ENCODE data around the gene SMPD2.
"Not testable (repeated sequence)": the region's sequence is repeated elsewhere in the genome, so short reads cannot be mapped to it uniquely, and the experiment has no call there.

The SMPD2 gene

DNA sequence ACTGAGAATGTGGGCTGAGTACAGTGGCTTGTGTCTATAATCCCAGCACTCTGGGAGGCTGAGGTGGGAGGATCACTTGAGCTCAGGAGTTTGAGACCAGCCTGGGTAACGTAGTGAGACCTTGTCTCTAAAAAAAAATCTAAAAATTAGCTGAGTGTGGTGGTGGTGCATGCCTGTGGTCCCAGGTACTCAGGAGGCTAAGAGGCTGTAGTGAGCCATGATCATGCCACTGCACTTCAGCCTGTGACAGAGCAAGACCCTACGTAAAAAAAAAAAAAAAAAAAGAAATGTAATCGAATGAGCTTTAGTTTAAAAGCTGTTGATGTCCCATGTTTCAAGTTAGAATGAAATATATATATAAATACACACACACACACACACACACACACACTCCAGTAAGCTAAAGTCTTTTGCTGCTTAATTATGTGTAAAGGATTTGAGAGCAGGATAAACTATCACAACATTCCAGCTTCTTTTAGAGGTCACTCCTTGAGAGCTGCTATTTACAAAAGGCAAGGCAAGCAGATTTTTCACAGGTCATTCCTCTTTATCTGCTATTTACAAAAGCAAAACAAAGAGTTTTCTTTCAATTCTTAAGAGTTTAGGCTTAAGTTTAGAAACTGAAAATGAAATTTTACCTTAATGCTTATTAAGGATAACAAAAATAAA, 19.8 kb downstream of the SMPD2 start:
- no peak for DNase-seq (ENCODE audit: low read depth in 2 of 2)

DNA sequence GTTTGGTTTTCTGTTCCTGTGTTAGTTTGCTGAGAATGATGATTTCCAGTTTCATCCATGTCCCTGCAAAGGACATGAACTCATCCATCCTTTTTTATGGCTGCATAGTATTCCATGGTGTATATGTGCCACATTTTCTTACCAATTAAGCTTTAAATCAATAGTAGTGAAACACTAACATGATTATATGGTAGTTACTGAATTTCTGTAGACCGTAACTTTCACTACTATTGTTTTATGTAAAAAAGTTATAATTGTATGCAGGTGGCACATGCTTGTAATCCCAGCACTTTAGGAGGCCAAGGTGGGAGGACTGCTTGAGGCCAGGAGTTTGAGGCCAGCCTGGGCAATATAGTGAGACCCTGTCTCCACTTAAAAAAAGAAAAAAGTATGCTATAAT, 20.7 kb downstream of the SMPD2 start:
- DNase-seq (ENCODE audit: low read depth in 2 of 2): not testable (repeated sequence)

DNA sequence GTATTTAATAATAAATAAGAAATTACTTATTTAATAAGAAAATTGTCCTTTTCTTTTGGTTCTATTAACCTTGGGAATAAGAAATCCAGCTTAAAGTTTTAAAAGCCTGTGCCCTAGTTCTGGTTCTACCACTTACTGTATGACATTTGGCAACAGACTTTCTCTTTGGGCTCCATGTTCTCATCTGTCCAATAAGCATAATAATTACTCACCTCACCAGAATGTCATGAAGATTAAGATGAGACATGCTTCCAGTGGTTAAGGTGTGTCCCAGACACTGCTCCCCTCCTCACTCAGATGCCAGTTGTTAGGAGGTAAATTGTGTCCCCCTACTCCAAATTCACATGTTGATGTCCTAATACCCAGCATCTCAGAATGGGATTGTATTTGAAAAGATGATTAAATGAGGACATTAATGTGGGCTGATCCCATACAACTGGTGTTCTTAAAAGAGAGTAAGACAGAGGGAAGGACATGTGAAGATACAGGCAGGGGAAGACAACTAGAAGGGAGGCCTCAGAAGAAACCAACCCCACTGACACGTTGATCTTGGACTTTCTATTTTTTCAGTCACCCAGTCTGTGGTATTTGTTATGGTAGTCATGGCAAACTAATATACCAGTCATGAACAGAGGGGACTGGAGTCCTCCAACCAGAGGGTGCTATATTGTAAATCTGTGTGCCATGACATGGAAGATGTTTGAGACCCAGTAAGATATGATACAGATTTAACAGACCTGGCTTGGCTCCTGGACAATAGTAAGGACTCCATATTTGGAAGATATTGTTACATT, 21.4 kb downstream of the SMPD2 start:
- DNase-seq (ENCODE audit: low read depth in 2 of 2): no peak

DNA sequence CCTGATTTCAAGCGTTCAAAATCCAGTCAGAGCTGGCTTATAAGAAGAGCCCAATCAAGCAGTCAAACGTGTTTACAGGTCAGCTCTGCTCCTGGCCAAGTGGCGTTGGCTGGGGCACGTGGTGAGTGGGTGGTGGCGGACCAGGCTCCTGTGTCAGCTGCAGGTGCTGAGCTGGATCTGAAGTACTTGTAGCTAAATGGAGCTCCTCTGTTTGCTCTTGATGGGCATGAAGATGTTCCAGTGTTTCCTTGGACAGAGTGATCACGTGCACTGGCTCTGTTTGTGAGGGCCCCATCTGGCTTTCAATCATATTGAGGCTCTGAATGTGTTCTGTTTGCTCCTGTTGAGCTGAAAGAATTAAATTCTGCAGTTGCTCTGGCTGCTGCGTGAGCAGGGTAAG, 25.2 kb downstream of the SMPD2 start:
- DNase-seq (ENCODE audit: low read depth in 2 of 2): no peak

DNA sequence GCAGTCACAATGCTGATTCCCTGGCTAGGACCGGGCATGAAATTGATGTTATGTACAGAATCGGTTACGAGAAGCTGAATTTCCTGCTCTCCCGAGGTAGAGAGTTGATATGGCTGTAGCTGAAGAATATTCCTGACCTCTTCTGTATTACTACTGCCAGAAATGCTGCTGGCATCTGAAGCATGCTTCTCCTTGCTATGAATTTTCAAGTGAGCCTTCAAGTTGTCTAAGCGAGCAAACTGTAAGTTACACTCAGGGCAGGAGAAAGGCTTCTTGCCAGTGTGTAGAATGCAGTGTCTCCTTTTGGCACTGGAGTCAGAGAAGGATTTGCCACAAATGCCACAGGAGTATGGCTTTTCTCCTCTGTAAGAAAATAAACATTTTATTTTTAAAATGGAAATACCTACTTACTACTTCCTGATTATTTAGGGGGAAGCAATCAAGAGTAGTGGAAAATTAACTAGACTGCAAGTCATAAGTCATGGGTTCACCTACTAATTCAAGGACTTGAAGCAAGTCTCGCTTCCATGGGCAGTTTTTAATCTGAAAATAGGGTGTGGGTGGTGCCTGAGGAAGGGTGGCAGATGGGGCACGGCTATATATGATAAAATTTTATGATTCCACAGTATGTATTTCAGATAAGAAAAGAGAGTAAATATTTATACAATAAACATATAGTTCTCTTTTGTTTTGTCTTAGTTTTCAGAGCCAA, 25.8 kb downstream of the SMPD2 start:
- no peak for DNase-seq (ENCODE audit: low read depth in 2 of 2)

DNA sequence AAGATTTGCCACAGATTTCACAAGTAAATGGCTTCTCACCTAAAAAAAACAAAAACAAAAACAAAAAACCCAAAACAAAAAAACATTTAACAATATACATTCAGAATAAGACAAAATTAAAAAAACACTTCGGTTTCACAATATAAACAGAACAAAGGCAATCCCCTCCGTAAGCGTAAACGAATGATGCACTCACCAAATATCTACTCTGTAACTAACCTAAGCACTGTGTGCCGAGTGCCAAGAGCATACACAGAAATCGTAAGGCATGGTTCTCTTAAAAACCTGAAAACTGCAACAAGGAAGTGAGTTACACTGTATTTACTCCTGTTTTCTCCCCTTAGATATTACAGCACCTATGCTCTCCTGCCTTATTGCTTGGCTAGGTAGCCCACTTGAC, 27.2 kb downstream of the SMPD2 start:
- DNase-seq (ENCODE audit: low read depth in 2 of 2): no peak

DNA sequence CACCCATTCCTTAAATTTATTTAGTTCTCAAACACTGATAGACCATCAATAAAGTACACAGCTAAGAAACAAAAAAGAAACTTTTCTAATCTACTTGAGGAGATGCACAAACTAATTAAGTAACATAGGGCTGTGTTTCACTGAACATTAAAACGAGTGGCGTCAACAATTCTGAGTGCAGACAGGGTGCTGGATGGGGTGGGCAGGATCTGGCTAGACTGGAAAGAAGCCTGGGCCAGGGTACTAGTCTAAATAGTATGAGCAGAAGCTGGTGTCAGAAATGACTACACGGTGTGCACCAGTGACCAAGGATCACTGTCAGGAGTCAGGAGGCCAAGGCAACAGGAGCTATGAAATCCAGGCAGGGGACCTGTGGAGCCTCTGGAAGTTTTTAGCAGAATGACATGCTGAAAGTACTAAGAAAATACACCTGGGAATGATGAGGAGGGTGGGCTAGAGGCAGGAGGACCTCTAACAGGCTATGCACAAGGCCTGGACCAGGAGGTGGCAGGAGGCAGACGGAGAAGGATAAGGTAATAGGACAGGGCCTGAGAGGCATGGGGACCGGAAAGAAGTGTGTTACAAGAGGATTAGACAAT, 29.2 kb downstream of the SMPD2 start:
- DNase-seq (ENCODE audit: low read depth in 2 of 2): no peak

DNA sequence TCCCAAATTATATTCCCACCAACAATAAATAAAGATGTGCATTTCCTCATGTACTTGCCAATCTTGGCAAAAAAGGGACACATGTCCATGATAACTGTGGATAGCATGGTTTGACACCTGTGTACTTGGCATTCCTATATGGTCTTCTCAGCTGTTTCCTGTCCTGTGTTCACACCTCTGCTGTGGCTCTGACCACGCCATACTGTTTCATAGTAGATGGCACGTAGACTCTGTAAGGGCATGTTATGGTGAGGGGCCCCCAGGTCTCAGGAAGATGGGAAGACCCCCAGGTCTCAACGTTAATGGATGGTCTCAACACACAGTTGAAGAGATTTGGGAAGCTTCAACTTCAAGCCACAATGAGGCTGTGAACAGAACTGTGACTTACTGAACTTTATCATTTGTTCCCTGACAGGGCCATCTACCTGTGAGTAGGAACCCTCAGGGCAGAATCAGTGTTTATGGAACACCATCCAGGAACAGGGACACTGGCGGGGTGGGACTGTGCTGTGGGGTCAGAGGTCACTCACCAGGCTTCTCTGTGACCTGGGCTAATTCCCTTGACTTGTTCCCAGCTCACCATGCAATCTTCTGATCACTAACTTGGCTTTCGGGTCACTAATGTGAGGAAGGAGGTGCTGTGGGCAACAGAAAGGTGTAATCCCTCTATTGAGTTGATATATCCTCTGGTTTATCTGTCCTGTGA, 30.7 kb downstream of the SMPD2 start:
- no peak for DNase-seq (ENCODE audit: low read depth in 2 of 2)

DNA sequence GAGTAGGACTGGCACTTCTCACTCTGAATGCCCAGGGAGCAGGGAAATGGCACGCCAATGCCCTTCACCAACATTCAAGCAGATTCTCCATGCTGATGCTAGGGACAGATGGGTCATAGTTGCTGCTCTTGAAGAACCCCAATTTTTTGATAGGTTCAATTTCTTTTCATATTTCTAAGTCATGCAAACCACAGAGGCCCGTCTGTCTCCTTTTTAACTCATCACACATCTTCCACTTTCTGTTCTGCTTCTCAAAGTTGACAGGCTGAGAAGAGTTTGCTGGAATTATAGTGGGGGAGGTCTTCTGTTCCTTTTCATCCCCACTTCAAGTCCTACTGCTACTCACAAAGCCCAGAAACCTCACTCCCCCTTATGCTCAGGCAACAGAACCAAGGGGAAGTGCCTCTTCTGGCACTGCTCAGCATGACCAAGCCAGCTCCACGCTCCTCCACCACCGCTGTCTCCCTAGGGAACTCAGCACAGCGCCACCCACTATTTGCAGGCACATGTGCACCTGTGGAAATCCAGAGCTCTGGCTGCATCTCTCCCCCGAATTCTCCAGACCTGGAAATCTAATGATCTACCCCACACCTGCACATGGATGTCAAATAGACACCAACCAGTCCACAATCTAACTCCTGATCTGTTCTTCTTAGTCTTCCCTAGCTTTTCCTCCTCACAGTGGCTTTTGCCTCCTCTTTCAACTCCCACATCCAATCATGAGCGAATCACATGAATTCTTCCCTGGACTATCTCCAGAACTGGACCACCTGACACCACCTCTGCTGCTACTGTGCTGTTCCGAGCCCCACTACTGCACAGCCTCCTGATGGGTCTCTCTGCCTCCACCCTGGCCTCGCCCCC, 31.8 kb downstream of the SMPD2 start:
- no peak for DNase-seq (ENCODE audit: low read depth in 2 of 2)

DNA sequence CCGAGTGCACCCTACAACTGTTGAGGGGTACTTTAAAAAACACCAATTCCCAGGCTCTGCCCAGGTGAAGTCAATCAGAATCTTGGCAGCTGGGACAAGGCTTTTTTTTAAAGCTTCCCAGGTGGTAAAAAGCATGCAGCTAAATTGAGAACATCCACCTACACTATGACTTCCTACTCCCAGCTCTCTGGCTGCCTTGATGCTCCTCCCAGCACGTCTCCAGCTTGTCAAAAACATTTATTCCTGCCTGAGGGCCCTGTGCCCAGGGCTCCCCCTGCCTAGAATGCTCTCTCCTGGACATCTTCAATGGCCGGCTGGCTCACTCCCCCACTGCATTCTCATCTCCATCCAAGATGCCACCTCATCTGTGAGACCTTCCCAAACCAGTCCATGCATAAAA, 32.6 kb downstream of the SMPD2 start:
- DNase-seq (ENCODE audit: low read depth in 2 of 2): no peak

DNA sequence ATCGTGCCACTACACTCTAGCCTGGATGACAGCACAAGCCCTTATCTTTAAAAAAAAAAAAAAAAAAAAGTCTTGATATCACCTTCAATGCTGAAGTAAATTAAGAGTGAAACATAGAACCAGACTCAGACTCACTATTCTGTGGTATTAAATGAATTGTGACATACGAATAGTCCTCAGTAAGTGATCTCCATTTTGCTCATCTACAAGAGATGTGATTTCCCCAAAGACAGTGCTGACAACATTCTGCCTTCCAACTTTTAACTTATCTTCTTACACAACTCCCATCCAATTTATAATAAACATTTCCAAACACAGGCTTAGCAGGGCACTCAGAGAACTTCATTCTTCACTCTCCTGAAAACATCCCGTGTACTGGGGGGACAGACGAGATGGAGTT, 34.5 kb downstream of the SMPD2 start:
- no peak for DNase-seq (ENCODE audit: low read depth in 2 of 2)

DNA sequence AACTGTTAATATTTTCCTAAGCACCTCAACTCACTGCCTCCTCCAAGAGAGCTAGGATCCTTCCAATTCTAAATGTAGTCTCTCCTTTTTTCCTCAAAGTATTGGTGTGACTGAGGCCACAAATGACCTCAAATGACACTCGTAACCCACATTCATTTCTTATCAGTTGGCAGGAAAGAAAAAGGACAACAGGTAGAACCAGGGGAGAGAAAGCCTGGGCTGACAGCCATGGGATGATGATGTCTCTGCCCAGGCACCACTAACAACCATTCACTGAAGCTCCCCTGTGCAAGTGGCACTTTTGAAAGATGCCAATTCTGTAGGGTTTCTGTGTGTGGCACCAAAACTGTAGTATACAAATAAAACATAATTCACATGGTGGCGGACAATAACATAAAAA, 35.1 kb downstream of the SMPD2 start:
- no peak for DNase-seq (ENCODE audit: low read depth in 2 of 2)

DNA sequence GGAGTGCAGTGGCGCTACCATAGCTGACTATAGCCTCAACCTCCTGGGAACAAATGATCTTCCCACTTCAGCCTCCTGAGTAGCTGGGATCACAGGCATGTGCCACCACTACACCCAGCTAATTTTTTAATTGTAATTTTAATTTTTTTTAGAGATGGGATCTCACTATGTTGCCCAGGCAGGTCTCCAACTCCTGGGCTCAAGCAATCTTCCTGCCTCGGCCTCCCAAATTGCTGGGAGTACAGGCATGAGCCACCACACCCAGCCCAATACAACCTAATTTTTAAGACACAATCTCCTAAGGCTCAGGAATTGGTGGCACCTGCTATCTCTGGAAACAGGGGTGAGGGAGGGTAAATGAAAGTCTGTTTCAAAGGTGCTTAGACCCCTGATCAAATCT, 36.7 kb downstream of the SMPD2 start:
- DNase-seq (ENCODE audit: low read depth in 2 of 2): no peak

DNA sequence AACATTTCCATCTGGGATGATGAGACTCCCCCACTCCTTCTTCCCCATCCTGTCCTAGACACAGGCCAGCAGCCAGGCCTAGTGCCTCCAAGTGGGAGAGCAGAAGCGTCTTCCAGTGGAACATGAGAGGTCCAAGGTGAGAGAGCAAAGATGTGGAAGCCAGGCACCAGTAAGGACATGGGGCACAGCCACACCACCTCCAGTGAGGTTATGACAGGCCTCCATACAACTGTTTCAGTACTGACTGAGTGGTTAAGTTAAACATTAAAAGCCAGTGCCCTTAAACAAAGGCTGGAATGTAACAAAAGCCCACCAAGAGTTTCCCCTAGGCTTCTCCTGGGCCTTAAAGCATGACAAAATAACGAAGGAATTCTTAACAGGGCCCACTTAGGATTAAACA, 37.2 kb downstream of the SMPD2 start:
- DNase-seq (ENCODE audit: low read depth in 2 of 2): no peak

DNA sequence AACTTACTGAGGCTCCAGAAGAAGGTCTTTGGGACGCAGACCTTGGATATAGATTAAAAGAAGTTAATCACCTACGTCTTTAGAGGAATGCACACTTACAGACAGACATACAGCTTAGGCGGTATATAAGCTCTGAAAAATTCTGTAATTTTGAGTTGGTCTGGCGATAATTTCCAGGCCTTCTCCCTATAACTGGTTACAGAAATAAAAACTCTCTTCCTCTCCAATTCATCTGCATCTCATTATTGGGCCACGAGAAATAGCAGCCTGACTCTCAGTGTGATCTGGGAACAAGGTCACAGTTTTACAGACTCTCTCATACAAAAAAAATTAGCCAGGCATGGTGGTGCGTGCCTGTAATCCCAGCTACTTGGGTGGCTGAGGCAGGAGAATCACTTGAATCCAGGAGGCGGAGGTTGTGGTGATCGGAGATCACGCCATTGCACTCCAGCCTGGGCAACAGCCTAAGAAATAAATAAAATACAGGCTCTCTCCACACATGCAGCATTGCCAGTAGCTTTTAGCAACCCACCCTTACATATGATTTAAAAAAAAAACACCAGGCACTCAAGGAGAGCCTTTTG, 37.8 kb downstream of the SMPD2 start:
- DNase-seq (ENCODE audit: low read depth in 2 of 2): no peak

DNA sequence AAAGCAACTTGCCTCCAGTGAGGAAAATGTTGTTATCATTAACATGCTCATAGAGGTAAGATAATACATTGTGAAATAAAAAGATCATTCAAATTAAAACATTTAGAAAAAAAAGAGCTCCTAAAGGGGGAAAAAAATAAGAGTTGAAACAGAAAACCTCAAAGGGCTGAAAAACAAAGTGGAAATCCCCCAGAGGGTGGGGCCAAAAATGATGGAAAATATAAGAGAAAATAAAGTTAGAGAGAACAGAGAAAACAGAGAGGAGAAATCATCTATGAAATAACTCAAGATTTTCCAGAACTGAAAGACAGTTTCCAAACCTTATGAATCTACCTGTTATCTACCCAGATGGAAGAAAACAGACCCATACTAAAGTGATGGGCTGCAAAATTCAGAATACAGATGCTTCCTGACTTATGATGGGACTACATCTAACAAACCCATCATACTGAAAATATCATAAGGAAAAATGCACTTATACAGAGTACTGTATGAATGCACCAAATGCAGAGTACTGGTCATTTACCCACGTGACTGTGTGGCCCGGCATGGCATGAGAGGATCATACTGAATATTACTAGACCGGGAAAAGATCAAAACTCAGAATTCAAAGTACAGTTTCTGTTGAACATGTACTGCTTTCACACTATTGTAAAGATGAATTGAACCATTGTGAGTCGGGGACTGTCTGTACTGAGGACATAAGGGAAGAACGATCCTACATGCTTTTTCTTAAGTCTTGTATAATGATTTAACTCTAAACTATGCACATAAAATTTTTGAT, 38.5 kb downstream of the SMPD2 start:
- DNase-seq (ENCODE audit: low read depth in 2 of 2): no peak

DNA sequence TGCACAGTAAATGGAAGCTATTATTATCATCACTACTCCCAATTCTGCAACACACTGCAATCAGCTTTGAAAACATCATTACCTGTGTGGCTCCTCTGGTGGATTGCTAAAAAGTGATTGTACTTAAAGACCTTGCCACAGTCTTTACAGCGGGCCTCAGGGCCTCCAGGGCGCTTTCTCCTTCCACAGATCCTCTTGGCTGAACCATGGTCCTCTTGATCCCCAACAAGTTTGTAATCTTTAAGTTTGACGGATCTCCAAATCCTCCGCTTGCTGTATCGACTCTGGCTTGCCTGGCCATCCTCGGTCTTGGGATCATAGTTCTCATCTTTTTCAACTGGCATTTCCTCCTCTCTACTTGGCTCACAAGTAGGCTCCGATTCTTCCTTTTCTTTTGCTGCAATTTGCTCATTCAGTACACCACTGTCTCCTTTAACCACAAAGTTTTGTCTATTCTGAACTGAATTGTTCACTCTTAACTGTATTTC, 40.5 kb downstream of the SMPD2 start:
- DNase-seq (ENCODE audit: low read depth in 2 of 2): no peak

DNA sequence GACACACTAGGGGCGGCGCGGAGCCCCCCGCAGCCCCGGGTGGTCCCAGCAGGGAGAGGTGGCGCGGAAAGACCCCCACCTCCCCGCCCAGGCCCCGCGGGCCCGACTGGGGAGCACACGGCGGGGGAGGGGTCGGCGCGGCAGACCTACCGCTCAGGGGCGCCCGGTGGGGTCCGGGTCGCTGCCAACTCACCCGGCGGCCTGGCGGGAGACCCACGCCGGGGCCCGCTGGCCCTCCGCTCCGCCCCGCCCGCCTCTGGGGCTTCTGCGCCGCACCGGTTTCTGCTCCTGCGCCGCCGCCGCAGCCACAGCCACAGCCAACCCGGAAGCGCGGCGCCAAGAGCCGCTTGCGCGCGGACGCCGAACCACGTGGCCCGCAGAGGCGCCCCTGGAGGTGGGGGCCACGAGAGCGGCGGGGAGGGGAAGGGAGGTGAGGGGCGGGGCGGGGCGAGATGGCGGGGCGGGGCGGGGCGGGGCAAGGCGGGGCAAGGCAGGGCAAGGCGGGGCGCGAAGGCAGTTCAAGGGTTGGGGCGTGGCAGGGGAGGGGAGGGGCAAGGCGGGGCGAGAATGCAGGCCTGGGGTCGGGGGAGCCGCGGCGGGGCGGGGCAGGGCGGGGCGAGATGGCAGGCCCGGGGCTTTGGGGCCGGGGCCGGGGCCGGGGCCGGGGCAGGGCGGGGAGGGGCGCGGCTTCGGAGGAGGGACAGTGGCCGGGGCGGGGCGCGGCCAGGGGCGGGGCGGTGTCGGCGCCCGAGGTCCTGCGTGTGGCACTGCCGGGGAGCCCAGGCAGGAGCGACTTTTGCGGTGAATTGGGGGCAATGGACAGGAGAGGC, 42.6 kb downstream of the SMPD2 start, which contains the start of gene ZBTB24:
ZBTB24 (minus strand) TSS at position 315 of the 830 bp plus-strand sequence. CDS start 1,193 bp downstream, outside the sequence.
- peak; percentile 82 to 93 for DNase-seq (ENCODE audit: low read depth in 2 of 2)

DNA sequence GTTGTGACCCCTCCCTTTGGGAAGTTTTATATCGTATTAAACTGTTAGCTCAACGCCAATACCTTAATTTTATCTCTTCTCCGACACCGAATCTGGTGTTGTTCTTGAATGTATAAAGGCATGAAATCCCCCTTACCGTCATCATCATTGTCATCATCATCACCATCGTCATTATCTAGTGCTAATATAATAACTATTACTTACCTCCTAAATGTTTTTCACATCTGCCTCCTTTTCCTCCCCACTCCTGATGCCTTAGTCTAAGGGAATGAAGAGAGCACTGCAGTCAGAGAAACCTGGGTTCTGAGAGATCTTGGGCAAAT, 43.2 kb downstream of the SMPD2 start:
- DNase-seq (ENCODE audit: low read depth in 2 of 2): no peak
